GM21825 (cell line): ENCODE measurements around the gene ZKSCAN1.

Experiments used
- ATAC-seq: cut with Tn5 transposase; IDR thresholded peaks from one replicate; pipeline ENCODE4 v1.9.1; 2021; ENCODE audit warnings: mild to moderate bottlenecking, moderate library complexity; ENCODE audit not compliant: unreplicated experiment

The ZKSCAN1 gene

DNA sequence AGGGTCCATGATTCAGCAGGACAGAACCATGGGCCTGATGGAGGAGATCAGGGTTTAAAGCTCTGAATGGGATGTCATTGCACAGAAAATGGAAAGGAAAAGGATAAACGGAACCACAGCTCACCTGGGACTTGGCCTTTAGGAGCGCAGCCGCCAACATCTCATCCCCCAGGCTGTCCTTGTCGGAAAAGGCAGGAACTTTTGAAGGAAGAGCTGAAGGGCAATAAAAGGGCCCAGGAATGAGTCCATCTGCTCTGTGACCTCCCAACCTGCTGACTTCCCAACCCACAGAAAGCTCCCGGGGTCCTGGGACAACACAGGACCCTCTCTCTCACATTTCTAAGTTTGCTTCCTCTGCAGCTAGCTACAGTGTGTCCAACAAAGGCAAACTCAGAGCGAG is 60.0 kb downstream of the ZKSCAN1 start:
- ATAC-seq, result no peak

DNA sequence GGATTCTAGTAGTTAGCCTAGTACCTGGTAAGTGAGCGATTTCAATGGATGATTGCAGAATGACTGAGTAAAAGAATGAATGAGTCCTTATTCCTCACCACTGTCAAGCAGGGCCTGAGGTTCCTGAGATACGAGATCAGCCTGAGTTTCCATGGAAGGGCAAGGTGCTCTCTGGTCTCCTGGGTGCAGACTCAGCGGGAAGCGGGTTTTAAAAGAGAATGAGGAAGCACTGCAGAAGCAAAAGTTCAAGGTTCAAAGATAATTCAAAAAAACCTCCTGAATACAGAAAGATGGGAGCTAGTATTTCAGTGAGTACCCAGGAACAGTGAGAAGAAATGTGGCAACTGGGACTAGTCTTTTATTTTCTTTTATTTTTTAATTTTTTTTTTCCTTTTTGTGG is 61.8 kb downstream of the ZKSCAN1 start:
- no peak for ATAC-seq

DNA sequence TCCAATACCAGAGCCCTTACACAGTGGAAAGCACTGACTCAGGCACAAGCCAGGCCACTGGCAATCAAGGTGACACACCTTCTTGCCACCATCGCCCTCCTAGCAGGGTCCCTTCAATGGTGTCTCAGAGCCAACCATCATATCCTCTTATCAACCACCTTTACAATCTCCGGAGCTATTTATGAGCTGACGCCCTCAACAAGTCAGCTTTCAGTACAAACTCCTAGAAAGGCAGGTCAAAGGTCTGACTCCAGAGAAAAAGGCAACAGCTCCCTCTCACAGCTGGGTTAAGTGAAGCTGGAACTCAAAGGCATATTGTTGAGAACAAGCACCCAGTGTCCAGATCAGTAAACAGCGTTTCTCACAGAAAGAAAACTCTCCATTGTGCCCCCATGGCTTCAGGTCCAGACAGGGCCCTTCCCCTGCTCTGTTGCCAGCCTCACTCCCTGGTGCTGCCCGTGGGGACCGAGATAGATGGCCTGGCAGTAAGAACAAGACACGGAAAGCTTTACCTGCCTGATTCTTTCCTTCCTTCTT is 63.7 kb downstream of the ZKSCAN1 start:
- ATAC-seq, result no peak

DNA sequence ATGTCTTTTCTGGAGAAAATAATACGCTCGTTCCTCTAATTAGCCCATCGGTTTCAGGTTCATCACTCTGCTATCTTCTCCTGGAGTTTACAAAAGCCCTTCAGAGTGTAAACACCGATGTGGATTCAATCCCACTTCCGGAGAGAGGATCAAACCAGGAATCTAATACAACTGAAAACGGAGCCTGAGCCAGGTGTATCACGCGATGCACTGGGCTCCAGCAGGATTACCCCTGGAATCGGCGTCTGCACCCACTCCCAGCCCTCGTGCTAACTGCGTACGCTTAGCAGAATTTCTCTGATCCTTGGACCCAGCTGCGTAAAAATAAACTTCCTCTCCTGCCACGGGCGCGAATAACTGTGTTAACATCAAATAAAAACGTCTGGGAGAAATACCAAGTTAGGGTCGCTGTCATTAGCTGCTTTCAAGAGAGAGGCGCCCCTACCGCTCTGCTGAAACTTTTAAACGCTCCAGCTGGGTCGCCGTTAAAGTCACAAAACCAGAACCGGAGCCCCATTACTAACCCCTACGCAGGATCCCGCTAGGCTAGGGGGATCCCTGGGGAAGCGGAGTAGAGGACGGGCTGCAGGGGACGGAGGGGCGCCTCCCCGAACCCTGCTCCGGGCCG is 65.6 kb downstream of the ZKSCAN1 start:
- ATAC-seq, result peak; percentile 14

DNA sequence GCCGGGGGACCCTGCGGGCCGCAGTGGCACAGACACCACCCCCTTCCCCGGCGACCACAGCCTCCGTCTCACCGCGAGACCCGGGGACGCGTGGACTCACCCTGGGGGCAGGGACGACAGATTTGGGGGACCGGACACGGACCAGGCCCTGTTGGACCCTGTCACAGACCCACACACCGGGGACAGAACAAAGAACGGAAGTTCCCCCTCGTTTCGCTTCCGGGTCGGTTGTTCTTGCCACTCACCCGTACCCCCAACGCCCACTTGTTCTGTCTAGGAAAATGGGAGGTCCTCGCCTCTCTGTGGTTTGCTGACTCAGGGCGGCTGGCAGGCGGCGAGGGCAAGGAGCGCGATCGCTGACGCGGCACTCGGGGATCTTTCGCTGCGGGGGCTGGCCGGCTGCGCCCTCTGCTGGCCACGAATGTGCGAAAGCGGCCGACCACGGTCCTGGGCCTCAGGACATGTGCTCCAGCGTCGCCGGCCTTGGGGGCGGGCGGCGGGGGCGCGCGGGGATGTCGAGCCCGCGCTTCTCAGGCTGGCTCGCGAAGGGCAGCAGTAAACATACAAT is 66.2 kb downstream of the ZKSCAN1 start, which contains the start of gene ZNF3:
Gene ZNF3 (minus strand): TSS at position 189 of the 568 bp plus-strand sequence. CDS start 4,366 bp downstream, outside the sequence.
- ATAC-seq, result peak; percentile 79

DNA sequence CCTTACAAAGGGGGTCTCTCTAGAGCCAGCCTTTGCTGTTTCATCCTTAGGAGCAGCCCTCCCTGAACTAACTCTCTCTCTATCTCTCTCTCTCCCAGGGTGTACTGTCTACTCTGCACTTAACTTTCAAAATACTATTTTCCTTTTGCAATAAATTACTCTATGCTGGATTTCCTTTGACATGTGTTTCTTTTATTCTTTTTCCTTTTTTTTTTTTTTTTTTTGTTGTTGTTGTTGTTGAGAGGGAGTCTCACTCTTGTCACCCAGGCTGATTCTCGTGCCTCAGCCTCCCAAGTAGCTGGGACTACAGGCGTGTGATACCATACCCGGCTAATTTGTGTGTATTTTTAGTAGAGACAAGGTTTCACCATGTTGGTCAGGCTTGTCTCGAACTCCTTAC is 67.6 kb downstream of the ZKSCAN1 start:
- no peak for ATAC-seq

DNA sequence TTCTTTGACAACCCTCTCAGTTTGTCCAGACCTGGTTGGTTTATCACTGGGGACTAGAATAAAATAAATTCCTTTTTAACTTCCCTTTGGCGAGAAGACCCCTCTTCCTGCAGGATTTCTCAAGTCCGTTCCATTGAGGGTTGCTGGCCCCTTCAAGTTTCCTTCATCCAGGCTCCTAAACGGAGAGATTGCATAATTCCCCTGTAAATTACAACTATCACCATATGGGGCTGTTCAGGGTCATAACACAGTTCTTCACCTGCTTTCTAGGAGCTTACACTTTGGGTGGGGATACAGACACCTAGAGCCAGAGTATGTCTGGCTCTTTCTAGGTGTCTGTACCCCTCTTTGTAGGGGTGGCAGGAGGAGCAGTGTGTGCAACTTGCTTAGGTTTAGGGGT is 70.1 kb downstream of the ZKSCAN1 start:
- ATAC-seq, result no peak

DNA sequence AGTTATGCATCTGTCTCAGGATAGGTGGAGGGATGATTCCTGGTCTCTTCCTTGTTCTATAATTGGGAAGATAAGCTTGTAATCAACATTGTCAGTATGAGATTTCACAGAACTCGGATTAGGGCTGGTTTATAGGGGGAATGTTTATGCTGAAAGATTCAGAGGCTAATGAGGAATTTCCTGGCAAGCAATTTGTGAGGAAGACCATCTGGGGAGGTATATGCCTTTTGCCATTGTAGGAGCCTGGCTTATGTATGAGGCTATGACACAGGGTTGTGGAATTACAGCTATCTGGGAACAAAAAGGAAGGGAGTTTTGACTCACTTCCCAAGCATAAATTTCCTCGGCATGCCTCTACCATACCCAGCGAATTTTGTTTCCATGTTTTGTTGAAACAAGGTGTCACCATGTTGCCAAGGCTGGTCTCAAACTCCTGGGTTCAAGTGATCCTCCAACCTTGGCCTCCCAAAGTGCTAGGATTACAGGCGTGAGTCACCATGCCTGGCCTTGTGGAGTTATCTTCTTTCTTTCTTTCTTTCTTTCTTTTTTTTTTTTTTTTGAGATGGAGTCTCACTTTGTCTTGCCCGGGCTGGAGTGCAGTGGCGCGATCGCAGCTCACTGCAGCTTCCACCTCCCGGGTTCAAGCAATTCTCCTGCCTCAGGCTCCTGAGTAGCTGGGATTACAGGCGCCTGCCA is 71.8 kb downstream of the ZKSCAN1 start:
- ATAC-seq, result no peak

DNA sequence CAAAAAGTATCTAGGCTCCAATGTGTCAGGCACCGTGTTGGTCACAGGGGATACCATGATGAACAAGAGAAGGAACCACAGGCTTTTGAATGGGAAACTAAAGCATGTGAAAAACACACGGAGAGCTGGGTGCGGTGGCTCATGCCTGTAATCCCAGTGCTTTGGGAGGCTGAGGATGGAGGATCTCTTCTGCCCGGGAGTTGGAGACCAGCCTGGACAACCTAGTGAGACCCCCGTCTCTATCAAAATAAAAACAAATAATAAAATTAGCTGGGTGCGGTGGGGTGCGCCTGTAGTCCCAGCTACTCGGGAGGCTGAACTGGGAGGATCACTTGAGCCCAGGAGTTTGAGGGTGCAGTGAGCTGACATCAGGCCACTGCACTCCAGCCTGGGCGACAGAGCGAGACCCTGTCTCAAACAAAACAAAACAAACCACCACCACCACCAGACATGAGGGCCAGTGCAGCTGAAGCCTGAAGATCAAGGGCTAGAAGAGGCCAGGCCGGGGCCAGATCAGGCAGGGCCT is 72.8 kb downstream of the ZKSCAN1 start:
- ATAC-seq, result no peak

DNA sequence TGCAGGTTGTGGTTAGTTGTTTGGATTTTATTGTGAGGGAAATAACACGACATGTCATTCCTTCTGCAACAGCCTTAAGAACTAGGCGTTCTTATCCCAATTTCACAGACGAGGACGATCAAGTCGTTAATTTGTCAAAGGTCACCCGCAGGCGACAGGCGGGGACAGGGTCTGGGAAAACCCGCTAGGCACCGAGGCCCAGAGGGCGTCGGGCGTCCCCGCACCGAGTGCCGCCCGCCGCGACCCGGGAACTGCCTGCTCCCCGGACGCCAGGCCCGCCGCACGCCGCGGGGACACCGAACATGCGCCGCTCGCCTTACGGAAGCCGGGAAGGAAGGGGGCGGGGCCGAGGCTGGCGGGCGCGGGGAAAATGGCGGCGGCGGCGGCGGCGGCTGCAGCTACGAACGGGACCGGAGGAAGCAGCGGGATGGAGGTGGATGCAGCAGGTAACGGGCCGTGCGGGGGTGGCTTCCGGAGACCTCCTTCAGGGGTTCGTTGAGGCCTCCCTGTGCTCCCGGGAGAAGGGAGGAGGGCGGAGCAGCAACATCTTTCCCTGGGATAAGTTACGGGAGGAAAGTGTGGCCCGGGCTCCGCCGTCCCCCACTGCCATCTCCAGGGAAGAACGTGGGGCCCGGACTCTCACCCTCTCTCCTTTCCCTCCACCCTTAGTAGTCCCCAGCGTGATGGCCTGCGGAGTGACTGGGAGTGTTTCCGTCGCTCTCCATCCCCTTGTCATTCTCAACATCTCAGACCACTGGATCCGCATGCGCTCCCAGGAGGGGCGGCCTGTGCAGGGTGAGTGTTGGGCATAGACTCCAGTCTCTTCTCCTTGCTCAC is 73.4 kb downstream of the ZKSCAN1 start, which contains the start of gene COPS6:
Gene COPS6 (plus strand): TSS at position 349 of the 837 bp plus-strand sequence. CDS start 22 bp downstream, at position 371.
- ATAC-seq, result peak; percentile 62

DNA sequence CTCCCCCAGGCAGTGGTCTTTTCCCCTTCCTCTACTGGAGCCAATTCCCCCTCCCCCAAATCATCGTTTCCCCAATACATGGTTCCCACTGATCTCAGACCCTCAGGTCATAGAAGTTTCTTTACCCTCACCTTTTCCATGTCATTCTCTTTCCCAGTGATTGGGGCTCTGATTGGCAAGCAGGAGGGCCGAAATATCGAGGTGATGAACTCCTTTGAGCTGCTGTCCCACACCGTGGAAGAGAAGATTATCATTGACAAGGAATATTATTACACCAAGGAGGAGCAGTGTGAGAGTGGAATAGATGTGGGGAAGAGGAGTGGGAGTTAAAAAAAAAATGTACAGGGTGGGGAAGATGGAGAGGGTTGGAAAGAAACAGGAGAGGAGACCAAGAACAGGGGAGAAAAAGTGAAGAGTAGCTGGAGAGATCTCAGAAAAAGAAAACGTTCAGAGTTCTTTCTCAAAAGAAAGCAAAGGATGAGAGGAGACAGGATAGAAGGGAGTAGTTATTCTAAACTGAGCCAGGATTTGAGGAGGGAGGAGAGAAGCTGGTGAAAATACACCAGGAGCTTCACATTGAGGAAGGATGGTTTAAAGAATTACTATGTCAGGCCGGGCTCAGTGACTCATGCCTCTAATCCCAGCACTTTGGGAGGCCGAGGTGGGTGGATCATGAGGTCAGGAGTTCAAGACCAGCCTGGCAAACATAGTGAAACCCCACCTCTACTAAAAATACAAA is 74.2 kb downstream of the ZKSCAN1 start:
- ATAC-seq, result no peak

DNA sequence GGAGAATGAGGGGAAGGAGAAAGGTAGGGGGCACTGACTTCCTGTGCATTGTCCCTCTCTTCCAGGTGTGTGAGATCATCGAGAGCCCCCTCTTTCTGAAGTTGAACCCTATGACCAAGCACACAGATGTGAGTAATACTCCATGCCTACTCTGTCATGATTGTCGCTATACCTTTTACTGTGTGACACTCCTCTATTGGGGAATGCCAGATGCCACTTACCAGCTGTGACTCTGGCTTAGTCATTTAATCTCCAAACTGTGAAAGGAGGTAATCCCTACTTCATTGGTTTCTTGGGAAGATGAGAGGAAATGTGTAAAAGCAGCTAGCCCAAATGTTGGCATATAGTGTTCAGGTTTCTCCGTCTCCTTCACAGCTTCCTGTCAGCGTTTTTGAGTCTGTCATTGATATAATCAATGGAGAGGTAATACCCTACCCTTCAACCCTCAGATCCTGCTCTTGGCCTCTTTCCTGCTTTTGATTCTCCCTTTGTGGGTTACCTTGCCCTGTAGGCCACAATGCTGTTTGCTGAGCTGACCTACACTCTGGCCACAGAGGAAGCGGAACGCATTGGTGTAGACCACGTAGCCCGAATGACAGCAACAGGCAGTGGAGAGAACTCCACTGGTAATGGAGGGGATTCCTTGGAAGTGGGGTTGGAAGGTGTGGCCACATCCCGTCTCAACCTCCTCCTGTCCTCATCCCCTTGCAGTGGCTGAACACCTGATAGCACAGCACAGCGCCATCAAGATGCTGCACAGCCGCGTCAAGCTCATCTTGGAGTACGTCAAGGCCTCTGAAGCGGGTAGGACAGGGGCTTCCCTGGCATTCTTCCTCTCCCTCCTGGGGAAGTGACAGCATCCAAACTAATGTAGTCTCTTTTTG is 75.4 kb downstream of the ZKSCAN1 start:
- no peak for ATAC-seq
